ENCODE measurements around the gene WRAP73. TPM values are rescaled to one million over a fixed set of nuclear protein-coding genes. Genes with fewer than 3 reads are reported as not detected.

WRAP73 gene
- total and polyA plus RNA-seq, 8 donors: 0.89 to 55.4 (median 12.6) TPM

DNA sequence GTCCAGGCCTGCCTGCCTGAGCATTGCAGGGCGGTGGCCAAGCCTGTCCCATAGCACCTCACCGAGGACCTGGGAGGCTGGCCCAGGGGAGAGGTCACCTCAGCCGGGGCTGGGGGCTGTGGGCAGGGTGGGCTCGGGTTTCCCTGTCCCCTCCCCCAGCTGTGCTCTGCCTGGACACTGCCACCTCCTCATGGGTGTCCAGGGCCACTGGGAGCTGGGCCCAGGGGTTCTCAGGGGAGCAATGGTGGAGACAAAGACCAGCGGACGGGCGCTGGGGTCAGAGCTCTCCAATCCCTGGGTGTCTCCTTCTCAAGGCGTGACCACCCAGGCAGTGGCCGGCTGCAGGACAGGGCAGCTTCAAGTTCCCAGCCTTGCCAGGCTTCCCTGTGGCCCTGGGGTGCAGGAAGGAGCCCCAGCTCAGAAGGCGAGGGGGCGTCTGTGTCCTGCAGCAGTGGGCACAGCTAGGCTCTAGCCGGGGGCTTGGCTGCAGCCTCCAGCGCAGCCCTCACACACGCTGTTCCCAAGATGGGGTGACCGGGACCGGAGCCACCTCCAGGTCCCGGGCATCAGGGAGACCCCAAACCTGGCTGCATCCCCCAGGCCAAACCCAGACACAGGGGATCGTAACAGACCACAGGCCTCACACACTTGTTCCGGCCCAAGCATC lies 31.5 kb upstream of the WRAP73 start:
- DNase-seq: no peak
- H3K4me3 ChIP-seq: no peak overlapping the region
- peaks cover 0 to 60% (median 13%) of the 10 kb centered on the region in 3 donors for H3K27me3 ChIP-seq
- no peaks in the 10 kb centered on the region for H3K36me3 ChIP-seq
- H3K4me1 ChIP-seq: peaks cover 4 to 20% (median 11%) of the 10 kb centered on the region in 4 donors
- intact Hi-C loops (cut with DNase I; ENCODE audit: low total_unique reads): no loop called here
- H3K27ac ChIP-seq: no peak overlapping the region
- no peaks in the 10 kb centered on the region for H3K9me3 ChIP-seq
- TF ChIP-seq EP300 (IDR thresholded peaks at IDR 0.05) (no peak), POLR2AphosphoS5 (IDR thresholded peaks at IDR 0.05) (no peak), POLR2A (IDR thresholded peaks at IDR 0.05) (no peak)
- TF ChIP-seq, protein P1, sequence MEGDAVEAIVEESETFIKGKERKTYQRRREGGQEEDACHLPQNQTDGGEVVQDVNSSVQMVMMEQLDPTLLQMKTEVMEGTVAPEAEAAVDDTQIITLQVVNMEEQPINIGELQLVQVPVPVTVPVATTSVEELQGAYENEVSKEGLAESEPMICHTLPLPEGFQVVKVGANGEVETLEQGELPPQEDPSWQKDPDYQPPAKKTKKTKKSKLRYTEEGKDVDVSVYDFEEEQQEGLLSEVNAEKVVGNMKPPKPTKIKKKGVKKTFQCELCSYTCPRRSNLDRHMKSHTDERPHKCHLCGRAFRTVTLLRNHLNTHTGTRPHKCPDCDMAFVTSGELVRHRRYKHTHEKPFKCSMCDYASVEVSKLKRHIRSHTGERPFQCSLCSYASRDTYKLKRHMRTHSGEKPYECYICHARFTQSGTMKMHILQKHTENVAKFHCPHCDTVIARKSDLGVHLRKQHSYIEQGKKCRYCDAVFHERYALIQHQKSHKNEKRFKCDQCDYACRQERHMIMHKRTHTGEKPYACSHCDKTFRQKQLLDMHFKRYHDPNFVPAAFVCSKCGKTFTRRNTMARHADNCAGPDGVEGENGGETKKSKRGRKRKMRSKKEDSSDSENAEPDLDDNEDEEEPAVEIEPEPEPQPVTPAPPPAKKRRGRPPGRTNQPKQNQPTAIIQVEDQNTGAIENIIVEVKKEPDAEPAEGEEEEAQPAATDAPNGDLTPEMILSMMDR (IDR thresholded peaks at IDR 0.05): no peak
- 83 to 94% (median 88%) methylated on average over 6 to 19 of the region's 19 CpGs for WGBS, 5 donors

DNA sequence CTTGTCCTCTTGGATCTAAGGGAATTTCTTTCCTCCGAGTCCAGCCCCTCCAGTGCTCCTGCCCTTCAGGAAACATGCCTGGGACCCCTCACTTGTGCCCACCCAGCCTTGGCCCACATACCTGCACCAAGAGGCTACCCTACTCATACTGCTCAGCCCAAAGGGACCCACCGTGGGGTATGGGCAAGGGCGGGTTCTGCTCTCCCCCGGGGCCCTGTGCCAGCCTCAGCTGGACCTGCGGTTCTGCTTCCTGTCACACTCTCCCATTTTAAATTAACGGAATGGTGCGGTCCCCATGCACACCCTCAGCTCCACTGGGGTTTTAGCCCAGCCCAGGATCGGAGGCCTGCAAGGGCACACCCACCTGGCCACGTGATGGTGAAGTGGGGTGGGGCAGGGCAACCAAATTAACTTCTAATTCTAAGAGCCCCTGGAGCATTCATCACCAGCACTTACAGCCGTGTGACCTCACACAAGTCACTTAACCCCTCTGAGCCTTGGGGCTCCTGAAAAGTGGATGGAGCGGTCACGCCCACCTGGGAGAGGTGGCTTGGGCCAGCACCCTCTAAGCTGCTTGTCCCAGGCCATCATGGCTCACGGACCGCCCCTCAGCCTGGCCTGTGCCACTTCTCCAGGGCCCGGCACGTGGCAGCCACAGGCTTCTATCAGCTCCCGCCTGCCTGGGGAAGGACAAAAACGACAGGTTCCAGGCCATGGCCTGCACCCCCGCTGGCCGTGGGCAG lies 30.8 kb upstream of the WRAP73 start:
- Histone ChIP-seq H3K9me3 (no peaks in the 10 kb centered on the region), H3K4me1 (peaks cover 4 to 20% (median 11%) of the 10 kb centered on the region in 4 donors), H3K36me3 (no peaks in the 10 kb centered on the region), H3K27me3 (peaks cover 0 to 57% (median 13%) of the 10 kb centered on the region in 3 donors), H3K27ac (no peak overlapping the region), H3K4me3 (no peak overlapping the region)
- TF ChIP-seq EP300 (IDR thresholded peaks at IDR 0.05) (no peak), POLR2A (IDR thresholded peaks at IDR 0.05) (no peak), POLR2AphosphoS5 (IDR thresholded peaks at IDR 0.05) (no peak)
- TF ChIP-seq, protein P1 (IDR thresholded peaks at IDR 0.05): no peak
- 66 to 82% (median 72%) methylated on average over 12 to 20 of the region's 20 CpGs for WGBS, 5 donors
- intact Hi-C loops (cut with DNase I; ENCODE audit: low total_unique reads): no loop called here
- no peak for DNase-seq

DNA sequence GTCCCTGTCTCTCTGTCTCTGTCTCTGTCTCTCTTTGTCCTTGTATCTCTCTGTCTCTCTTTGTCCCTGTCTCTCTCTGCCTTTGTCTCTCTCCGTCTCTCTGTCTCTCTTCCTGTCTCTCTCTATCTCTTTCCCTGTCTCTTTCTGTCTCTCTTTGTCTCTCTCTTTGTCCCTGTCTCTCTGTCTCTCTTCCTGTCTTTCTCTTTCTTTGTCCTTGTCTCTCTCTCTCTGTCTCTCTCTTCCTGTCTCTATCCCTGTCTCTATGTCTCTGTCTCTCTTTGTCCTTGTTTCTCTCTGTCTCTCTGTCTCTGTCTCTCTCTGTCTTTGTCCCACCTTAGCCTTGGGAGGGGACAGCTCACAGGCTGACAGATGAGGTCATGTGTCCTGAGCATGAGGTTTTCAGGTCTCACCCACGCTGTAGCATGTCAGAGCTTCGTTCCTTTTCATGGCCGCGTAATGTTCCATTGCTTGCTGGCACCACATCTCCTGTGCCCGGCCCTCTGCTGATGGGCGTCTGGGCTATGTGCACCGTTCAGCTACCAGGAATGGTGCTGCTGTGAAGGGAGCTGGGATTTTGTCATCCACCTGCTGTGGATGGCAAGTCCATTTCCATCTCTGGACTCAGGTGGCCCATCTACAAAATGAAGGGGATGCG lies 30.0 kb upstream of the WRAP73 start:
- no peak overlapping the region for H3K4me3 ChIP-seq
- intact Hi-C loops (cut with DNase I; ENCODE audit: low total_unique reads): no loop called here
- H3K36me3 ChIP-seq: no peaks in the 10 kb centered on the region
- no peak overlapping the region for H3K27ac ChIP-seq
- no peak for TF ChIP-seq EP300 (IDR thresholded peaks at IDR 0.05)
- TF ChIP-seq, protein P1 (IDR thresholded peaks at IDR 0.05): no peak
- TF ChIP-seq POLR2A (IDR thresholded peaks at IDR 0.05): no peak
- TF ChIP-seq POLR2AphosphoS5 (IDR thresholded peaks at IDR 0.05): no peak
- WGBS, 5 donors: 90 to 96% (median 94%) methylated on average over 9 of the region's 9 CpGs
- no peaks in the 10 kb centered on the region for H3K9me3 ChIP-seq
- no peak for DNase-seq
- H3K27me3 ChIP-seq: peaks cover 0 to 50% (median 13%) of the 10 kb centered on the region in 3 donors
- H3K4me1 ChIP-seq: peaks cover 4 to 20% (median 11%) of the 10 kb centered on the region in 4 donors

DNA sequence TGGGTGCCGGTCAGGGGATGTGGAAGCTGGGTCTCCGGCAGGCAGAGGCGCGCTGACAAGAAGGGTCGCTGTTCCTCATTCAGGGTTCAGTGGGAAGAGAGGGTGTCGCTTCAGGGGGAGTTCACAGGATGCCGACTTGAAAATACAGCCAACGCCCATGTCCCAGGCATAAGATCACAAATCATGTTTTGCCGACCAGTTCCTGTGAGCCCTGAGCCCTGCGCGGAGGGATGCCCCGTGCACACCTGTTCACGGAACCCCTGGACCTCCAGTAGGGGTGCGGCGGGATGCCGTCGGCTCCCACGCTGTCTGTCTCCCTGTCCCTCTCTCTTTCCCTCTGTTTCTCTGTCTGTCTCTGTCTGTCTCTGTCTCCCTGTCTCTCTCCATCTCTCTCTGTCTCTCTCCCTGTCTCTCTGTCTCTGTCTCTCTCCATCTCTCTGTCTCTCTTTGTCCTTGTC lies 29.2 kb upstream of the WRAP73 start:
- no peak for TF ChIP-seq POLR2AphosphoS5 (IDR thresholded peaks at IDR 0.05)
- TF ChIP-seq, protein P1 (IDR thresholded peaks at IDR 0.05): no peak
- intact Hi-C loops (cut with DNase I; ENCODE audit: low total_unique reads): no loop called here
- DNase-seq: no peak
- Histone ChIP-seq H3K27ac (no peak overlapping the region), H3K4me3 (no peak overlapping the region), H3K4me1 (peaks cover 2 to 21% (median 14%) of the 10 kb centered on the region in 4 donors), H3K36me3 (no peaks in the 10 kb centered on the region), H3K27me3 (peaks cover 0 to 49% (median 6%) of the 10 kb centered on the region in 3 donors), H3K9me3 (no peaks in the 10 kb centered on the region)
- 55 to 88% (median 76%) methylated on average over 17 to 18 of the region's 18 CpGs for WGBS, 5 donors

Measured in stomach (tissue), 9 donors.